DND-41 (cell line): ENCODE data around the gene PHC2.

Experiments
- CTCF ChIP-seq: IDR thresholded peaks from 2 replicates; pipeline ENCODE4 v1.5.1; 2012; ENCODE audit warnings: borderline replicate concordance, low read length, moderate library complexity, mild to moderate bottlenecking; ENCODE audit not compliant: poor library complexity, severe bottlenecking; ENCODE audit errors: extremely low read depth
- EZH2 ChIP-seq: IDR thresholded peaks from 3 replicates; pipeline ENCODE4 v1.6.1; 2012; ENCODE audit warnings: borderline replicate concordance, low read depth, mild to moderate bottlenecking, moderate library complexity, low read length, inconsistent platforms; ENCODE audit not compliant: severe bottlenecking

- TF ChIP-seq EZH2 (no peak), CTCF (no peak)
Measured at GRCh38 chr1:33320619-33321165, 110.2 kb downstream of the PHC2 start, which contains the start of gene A3GALT2.
